ENCODE data around the gene FANCC.
"Not testable (repeated sequence)": the region's sequence is repeated elsewhere in the genome, so short reads cannot be mapped to it uniquely, and the experiment has no call there.

GRCh38 chr9:95220352-95220751 lies 97.2 kb downstream of the FANCC start:
- not testable (repeated sequence) for TF ChIP-seq ZNF816 (CRISPR knock-in tag; IDR thresholded peaks at IDR 0.05; ENCODE audit: borderline replicate concordance); ATF7-NPFF (CRISPR knock-in tag; IDR thresholded peaks at IDR 0.05; ENCODE audit: low read depth); CHD4 (IDR thresholded peaks at IDR 0.05; ENCODE audit: borderline replicate concordance, low read length); ELK4 (CRISPR knock-in tag; IDR thresholded peaks at IDR 0.05; ENCODE audit: borderline replicate concordance)
- TF ChIP-seq, protein P1, sequence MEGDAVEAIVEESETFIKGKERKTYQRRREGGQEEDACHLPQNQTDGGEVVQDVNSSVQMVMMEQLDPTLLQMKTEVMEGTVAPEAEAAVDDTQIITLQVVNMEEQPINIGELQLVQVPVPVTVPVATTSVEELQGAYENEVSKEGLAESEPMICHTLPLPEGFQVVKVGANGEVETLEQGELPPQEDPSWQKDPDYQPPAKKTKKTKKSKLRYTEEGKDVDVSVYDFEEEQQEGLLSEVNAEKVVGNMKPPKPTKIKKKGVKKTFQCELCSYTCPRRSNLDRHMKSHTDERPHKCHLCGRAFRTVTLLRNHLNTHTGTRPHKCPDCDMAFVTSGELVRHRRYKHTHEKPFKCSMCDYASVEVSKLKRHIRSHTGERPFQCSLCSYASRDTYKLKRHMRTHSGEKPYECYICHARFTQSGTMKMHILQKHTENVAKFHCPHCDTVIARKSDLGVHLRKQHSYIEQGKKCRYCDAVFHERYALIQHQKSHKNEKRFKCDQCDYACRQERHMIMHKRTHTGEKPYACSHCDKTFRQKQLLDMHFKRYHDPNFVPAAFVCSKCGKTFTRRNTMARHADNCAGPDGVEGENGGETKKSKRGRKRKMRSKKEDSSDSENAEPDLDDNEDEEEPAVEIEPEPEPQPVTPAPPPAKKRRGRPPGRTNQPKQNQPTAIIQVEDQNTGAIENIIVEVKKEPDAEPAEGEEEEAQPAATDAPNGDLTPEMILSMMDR (CRISPR knock-in tag; IDR thresholded peaks at IDR 0.05) = not testable (repeated sequence)
